ENCODE data around the gene USH1C.

GRCh38 chr11:17559341-17560087 is 15.3 kb upstream of the USH1C start:
- TF ChIP-seq EZH2 (IDR thresholded peaks at IDR 0.05; ENCODE audit: insufficient read depth, poor library complexity, severe bottlenecking) (no peak), EZH2phosphoT487 (IDR thresholded peaks at IDR 0.05; ENCODE audit: insufficient read depth, low read depth) (no peak)
